GM12874 (cell line): ENCODE measurements around the gene LRRC4.

Experiments used
- TF ChIP-seq, protein P1 (sequence below): IDR thresholded peaks from 2 replicates; pipeline ENCODE4 v1.5.1; 2011; ENCODE audit warnings: low read depth, mild to moderate bottlenecking, control low read depth, low read length, moderate library complexity; ENCODE audit not compliant: insufficient read depth

The LRRC4 gene

DNA sequence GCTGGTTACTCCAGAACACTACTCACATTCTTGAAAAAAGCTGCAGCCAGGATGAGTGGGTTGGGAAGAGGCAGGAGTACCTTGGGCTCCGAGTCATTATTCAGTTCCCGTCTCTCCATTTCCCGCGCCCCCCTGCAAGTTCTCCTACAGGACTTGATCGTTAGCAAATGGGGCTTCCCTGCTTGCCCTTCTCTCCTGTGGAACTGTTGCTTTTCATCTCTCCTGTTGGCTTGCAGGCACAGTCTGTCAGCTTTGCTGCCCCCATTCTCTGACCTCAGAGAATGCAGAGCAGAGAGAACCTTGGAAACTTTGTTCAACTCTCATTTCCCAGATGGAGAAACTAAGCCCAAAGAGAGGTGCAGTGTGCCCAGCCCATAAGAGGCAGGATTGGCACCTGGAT, 35.6 kb upstream of the LRRC4 start:
- TF ChIP-seq, protein P1, sequence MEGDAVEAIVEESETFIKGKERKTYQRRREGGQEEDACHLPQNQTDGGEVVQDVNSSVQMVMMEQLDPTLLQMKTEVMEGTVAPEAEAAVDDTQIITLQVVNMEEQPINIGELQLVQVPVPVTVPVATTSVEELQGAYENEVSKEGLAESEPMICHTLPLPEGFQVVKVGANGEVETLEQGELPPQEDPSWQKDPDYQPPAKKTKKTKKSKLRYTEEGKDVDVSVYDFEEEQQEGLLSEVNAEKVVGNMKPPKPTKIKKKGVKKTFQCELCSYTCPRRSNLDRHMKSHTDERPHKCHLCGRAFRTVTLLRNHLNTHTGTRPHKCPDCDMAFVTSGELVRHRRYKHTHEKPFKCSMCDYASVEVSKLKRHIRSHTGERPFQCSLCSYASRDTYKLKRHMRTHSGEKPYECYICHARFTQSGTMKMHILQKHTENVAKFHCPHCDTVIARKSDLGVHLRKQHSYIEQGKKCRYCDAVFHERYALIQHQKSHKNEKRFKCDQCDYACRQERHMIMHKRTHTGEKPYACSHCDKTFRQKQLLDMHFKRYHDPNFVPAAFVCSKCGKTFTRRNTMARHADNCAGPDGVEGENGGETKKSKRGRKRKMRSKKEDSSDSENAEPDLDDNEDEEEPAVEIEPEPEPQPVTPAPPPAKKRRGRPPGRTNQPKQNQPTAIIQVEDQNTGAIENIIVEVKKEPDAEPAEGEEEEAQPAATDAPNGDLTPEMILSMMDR: no peak

GRCh38 chr7:128066395-128066794, 35.2 kb upstream of the LRRC4 start:
- TF ChIP-seq, protein P1: no peak

GRCh38 chr7:128065872-128066271, 34.6 kb upstream of the LRRC4 start:
- TF ChIP-seq, protein P1: no peak

GRCh38 chr7:128063088-128063487, 31.9 kb upstream of the LRRC4 start:
- TF ChIP-seq, protein P1: no peak

- TF ChIP-seq, protein P1: no peak
Observed at GRCh38 chr7:128060018-128060417, 28.8 kb upstream of the LRRC4 start.

GRCh38 chr7:128059143-128059988, 28.1 kb upstream of the LRRC4 start:
- TF ChIP-seq, protein P1: no peak

DNA sequence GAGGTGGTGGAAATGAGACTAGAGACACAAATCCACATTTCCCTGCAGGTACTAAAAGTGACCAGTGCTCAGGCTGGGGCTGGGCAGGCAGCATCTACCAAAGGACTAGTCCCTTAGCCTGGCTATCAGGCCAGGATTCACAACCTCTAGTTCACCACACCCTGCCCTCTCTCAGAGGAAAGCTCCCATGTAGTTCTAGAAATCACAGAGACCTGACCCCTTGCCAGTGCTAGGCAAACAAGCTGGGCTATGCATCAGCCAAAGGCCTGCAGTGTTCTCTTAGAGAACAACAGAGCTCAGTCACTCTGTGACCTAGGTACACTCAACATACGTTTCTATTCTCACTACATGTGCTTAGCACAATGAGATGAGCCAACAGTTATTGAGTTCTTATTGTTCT, 26.7 kb upstream of the LRRC4 start:
- TF ChIP-seq, protein P1: no peak
